ENCODE results near the gene NT5C3B. TPM values are rescaled to one million over a fixed set of nuclear protein-coding genes. Genes with fewer than 3 reads are reported as not detected.
A peak's percentile ranks its signal among the peaks of the same experiment; 100 is the strongest.
"Not testable (repeated sequence)": the region's sequence is repeated elsewhere in the genome, so short reads cannot be mapped to it uniquely, and the experiment has no call there.

The NT5C3B gene
- polyA plus RNA-seq, 5 donors: 86.8 to 105 (median 103) TPM

DNA sequence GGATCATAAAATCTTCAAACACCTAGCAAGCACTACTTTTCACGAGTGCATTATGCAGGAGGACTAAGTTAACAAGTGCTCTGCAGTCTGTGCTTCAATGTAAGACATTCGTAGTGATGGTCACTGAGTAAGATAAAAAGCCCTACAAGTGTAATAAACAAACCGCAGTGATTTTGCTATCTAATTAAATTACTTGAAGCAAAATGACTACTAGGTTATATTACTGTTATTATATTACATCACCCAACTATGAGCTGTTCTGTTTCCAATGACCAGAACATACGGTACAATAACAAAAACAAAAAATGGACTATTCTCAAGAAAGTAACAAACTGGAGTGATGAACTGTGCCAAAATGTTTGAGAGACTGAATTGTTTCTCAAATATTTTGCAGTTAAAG, 12.8 kb upstream of the NT5C3B start:
- no peak for DNase-seq

DNA sequence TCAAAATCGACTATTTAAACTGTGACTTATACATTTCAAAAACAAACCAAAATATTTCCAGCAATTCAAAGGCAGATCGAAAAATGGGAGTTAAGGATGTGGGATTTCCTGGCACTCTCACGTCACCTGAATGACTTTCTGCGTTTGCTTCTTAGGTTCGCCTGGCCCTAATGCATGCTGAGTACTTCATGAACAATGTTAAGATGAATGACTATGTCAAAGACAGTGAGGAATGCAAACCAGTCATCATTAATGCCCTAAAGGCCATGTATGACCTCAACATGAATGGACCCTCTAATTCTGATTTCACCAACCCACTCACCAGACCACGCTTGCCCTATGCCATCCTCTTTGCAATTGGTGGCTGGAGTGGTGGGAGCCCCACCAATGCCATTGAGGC, 8.9 kb upstream of the NT5C3B start:
- no peak for DNase-seq

- not testable (repeated sequence) for DNase-seq
These were observed 4.7 kb upstream of the NT5C3B start for GRCh38 chr17:41840781-41841180.

DNA sequence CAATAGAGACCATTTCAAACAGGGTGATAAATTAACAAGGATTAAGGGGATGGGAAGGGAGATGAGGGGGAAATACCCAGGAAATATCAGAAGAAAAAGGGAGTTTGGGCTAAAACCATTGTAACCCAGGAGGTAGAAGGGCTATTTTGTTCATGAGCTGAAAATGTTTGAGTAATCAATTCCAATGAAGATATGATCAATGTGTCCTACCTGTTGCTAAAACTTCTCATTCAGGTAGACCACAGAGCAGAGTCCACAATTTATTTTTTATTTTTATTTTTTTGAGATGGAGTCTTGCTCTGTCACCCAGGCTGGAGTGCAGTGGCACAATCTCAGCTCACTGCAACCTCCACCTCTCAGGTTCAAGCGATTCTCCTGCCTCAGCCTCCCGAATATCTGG, 3.4 kb upstream of the NT5C3B start:
- DNase-seq: not testable (repeated sequence)

DNA sequence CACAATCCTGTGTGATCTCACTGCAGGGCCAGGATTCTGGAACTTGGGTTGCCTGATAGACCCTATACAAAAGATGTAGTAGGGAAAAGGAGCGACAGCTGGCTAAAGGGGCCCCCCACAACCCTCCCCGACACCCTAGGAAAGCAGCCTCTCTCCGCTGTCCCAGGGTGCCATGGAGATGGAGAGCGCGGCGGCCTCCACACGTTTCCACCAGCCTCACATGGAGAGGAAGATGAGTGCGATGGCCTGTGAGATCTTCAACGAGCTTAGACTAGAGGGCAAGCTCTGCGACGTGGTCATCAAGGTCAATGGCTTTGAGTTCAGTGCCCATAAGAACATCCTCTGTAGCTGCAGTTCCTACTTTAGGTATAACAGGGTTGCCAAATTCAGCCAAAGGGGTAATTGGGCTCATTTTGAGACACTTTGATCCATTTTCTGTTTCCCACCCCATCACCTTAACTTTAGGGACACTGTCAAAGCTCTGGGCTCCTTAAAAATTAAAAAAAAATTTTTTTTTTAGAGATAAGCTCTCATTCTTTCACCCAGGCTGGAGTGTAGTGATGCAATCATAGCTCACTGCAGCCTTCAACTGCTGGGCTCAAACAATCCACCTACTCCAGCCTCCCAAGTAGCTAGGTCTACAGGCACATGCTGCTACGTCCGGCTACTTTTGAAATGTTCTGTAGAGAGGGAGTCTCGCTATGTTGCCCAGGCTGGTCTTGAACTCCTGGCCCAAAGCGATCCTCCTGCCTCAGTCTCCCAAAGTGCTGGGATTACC, 1.9 kb upstream of the NT5C3B start, which contains the start of gene KLHL10:
TSS of gene KLHL10 (plus strand) at position 65 of the 778 bp plus-strand sequence. CDS start at position 173, 108 bp downstream.
- DNase-seq: no peak

GRCh38 chr17:41836550-41837196, 641 bp upstream of the NT5C3B start:
- no peak for DNase-seq

GRCh38 chr17:41835214-41835799, 725 bp downstream of the NT5C3B start:
- no peak for DNase-seq

DNA sequence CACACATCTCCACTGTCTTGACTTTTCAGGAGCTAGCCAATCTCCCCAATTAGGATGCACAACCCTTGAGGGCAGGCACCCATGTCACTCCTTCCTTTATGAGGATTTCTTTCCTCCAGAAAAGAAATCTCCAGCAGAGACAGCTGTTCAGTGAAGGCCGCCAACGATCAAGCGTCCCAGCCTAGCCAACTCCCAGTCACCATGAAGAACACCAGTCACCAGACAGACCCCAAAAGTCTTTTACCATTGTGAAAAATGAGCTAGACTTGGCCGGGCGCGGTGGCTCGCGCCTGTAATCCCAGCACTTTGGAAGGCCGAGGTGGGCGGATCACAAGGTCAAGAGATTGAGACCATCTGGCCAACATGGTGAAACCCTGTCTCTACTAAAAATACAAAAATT, 6.1 kb downstream of the NT5C3B start:
- DNase-seq: not testable (repeated sequence)

DNA sequence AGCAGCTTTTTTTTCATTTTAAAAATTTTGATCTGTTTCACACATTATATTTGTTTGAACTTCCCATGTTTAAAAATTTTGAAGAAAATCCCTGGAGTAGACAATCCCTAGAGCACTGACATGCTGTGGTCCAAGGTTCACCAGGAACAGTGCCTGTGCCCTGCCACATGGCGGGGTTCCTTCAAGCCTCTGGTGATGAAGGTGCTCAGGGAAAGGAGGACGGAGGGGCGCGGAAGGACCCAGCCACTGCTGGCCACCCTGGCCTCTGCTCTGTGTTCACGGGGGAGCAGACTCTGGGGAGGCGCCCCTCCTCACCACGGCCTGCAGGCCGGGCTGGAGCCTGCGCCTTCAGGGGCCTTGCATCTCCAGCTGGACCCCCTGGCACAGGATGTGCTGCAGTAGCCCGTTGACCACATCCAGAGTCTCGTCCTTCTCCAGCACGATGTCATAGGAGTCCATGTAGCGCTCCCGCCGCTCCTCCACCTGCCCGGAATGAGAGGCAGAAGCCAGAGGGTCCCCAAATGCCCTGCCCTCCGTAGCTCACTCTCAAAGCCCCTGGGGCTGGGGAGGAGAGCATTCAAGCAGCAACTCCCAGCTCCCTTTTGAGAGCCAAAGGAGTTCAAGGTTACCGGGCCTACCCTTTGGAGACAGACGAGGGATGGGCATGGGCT, 10.7 kb downstream of the NT5C3B start:
- no peak for DNase-seq

DNA sequence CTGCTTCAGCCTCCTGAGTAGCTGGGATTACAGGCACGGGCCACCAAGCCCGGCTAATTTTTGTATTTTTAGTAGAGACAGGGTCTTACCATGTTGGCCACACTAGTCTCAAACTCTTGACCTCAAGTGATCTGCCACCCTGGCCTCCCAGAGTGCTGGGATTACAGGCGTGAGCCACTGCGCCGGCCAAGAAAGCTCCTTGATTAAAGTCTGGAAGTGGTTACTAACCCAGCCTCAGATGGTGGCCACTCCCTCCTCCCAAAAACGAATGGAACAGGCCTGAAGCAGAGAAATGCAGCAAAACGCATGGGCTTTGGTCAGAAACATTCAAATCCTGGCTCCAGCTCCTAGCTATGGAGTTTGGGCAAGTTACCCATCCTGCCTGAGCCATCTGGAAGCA, 11.9 kb downstream of the NT5C3B start:
- DNase-seq: no peak

DNA sequence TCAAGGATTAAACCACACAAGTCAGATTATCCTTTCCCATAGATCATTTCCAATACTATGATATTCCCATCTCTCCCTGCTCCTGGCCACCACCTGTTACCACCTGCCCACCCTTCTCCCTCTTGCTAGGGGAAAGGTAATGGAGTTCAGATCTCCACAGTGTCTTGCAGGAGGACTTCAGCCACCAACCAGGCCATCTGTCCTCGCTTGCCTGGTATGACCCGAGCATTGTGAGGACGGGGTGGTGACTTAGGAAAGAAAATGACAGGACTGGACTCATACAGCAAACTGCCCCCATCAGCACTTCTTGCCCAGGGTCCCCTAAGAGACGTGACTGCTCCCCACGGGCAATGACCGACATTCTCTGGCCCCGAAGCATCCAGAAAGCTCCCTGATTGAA, 12.5 kb downstream of the NT5C3B start:
- DNase-seq: no peak

- DNase-seq: no peak
These were observed 12.9 kb downstream of the NT5C3B start for GRCh38 chr17:41823141-41823524.

- DNase-seq: no peak
These were observed 13.6 kb downstream of the NT5C3B start for GRCh38 chr17:41822216-41823140.

DNA sequence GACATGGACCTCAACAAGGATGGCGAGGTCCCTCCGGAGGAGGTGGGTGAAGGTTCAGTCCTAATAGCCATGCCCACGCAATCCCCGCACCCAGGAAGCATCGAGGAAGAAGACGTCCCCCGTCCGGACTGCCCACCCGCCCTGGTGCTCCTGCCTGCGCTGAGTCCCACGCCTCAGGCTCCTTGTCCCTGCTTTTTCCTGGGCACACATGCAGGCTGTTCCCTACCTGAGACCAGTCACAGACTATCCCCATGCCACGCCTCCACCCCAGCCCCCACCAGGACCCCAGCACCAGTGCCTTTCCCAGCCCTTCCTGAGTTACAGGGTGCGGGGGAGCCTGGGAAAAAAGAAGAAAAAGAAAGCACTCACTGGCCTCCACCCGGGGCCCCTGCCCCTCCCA, 14.3 kb downstream of the NT5C3B start:
- no peak for DNase-seq

GRCh38 chr17:41818024-41818423, 18.0 kb downstream of the NT5C3B start:
- no peak for DNase-seq

GRCh38 chr17:41816637-41817320, 19.3 kb downstream of the NT5C3B start:
- no peak for DNase-seq

DNA sequence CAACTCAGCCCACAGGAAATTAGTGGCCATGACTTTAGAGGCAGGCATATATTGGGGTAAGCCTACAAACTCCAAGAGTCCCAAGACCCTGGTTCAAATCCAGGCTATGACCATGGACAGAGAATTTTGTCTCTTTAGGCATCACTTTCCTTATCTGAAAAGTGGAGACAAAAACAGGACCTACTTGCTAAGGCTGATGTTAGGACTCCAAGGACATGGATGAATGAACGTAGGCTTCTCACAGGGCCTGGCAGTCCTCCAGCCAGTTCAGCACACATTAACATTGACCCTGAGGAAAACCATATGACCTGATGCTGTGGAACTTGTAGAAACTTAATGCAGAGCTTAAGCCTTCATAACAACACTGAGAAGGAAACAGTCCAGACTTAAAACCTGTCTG, 21.8 kb downstream of the NT5C3B start:
- no peak for DNase-seq

- no peak for DNase-seq
These were observed 22.3 kb downstream of the NT5C3B start for GRCh38 chr17:41813699-41814124.

DNA sequence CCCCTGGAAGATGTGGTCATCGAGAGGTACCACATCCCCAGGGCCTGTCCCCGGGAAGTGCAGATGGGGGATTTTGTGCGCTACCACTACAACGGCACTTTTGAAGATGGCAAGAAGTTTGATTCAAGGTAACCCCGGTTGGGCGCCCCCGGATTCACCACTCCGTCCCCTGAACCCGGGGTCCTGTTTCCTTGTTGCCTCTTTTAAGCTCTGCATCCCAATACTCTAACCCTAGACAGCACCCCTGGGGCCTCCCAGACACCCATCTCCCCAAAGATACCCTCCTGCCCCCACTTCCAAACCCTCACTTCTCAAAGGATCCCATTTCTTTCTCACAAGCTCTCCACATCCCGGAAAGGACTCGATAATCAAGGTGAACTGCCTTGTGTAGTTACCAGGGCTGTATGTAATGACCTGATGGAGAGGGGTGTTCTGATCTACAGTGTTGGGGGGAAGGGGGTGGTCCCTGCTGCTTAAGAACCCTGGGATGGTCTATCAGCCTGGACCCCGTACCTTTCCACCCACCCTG, 22.8 kb downstream of the NT5C3B start:
- no peak for DNase-seq

DNA sequence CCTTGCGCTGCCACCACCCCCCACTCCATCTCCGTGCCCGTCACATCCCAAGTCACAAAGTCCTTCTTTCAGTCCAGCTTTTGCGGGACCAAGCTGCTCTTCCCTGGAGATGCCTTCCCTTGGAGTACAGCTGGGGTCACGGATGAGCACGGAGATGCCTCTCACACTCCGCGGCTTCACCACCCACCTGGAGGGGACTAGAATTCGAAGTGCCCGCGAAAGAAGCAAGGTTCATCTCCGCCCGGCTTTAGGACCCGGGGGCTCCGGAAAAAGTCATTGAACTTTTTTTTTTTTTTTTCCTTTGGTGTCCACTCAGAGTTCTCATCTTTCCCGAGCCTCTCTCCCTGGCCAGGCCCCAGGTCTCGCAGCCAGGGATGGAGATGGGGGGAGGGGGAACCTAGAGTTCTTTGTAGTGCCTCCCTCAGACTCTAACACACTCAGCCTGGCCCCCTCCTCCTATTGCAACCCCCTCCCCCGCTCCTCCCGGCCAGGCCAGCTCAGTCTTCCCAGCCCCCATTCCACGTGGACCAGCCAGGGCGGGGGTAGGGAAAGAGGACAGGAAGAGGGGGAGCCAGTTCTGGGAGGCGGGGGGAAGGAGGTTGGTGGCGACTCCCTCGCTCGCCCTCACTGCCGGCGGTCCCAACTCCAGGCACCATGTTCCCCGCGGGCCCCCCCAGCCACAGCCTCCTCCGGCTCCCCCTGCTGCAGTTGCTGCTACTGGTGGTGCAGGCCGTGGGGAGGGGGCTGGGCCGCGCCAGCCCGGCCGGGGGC, 23.5 kb downstream of the NT5C3B start, which contains the start of gene FKBP10:
TSS of gene FKBP10 (plus strand) at position 624 of the 771 bp plus-strand sequence. CDS start at position 655, 31 bp downstream.
- DNase-seq: peak; percentile 86 to 90
